K562 (cell line): ENCODE results near the gene JMJD1C. TPM values are rescaled to one million over a fixed set of nuclear protein-coding genes. Genes with fewer than 3 reads are reported as not detected.
A peak's percentile ranks its signal among the peaks of the same experiment; 100 is the strongest.

Experiments used
- CEBPG ChIP-seq, 3 experiments: fragments of 200-800 bp in 1 of 3; sonication (Bioruptor generic) in 1 of 3; sonication (generic) in 1 of 3; formaldehyde crosslinking in 1 of 3; IDR thresholded peaks in 2 of 3; conservative IDR thresholded peaks in 1 of 3; 2 replicates each; pipeline versions ENCODE4 v1.6.1 to v1.8.0; 2016 to 2022; ENCODE audit warnings: missing compliant biosample characterization in 2 of 3, missing genetic modification characterization in 2 of 3, mild to moderate bottlenecking in 1 of 3, missing genetic modification reagents in 1 of 3
- GATAD2B ChIP-seq: fragments of 450-650 bp; IDR thresholded peaks from 2 replicates; pipeline ENCODE4 v1.6.1; 2017; ENCODE audit warnings: mild to moderate bottlenecking, borderline replicate concordance
- HMG20A ChIP-seq: fragments of 450-650 bp; formaldehyde crosslinking; conservative IDR thresholded peaks from 2 replicates; pipeline ENCODE4 v1.4.0; 2020; ENCODE audit warnings: mild to moderate bottlenecking, mixed read lengths
- KAT2B ChIP-seq: IDR thresholded peaks from one replicate; pipeline ENCODE4 v1.6.1; 2012; ENCODE audit warnings: low read depth, mild to moderate bottlenecking, control low read depth, inconsistent platforms, low read length, moderate library complexity
- KAT7 ChIP-seq: sonication (generic); formaldehyde crosslinking; IDR thresholded peaks from 2 replicates; pipeline ENCODE4 v1.8.0; 2022; ENCODE audit warnings: missing genetic modification reagents, mild to moderate bottlenecking, borderline replicate concordance
- MAZ ChIP-seq, 2 experiments: fragments of 450-650 bp in 1 of 2; sonication (generic) in 1 of 2; formaldehyde crosslinking; IDR thresholded peaks in 1 of 2; conservative IDR thresholded peaks in 1 of 2; 2 replicates each; pipeline versions ENCODE4 v1.4.0 to v1.5.0; 2020; ENCODE audit warnings: mild to moderate bottlenecking in 1 of 2, missing genetic modification reagents in 1 of 2
- PHF21A ChIP-seq: fragments of 450-650 bp; IDR thresholded peaks from 2 replicates; pipeline ENCODE4 v1.6.1; 2017; ENCODE audit warnings: low read depth, borderline replicate concordance
- SMARCC2 ChIP-seq: fragments of 450-650 bp; IDR thresholded peaks from 2 replicates; pipeline ENCODE4 v1.6.1; 2017; ENCODE audit warnings: antibody characterized with exemption, moderate library complexity, mild to moderate bottlenecking, low read depth
- XRCC3 ChIP-seq: fragments of 450-650 bp; IDR thresholded peaks from 2 replicates; pipeline ENCODE4 v1.6.1; 2017; ENCODE audit warnings: mild to moderate bottlenecking, moderate library complexity
- ZNF586 ChIP-seq: fragments of 450-650 bp; formaldehyde crosslinking; conservative IDR thresholded peaks from 2 replicates; pipeline ENCODE4 v1.4.0; 2020; ENCODE audit warnings: mild to moderate bottlenecking, moderate library complexity
- polyA plus RNA-seq, 8 experiments: library from polyadenylated mRNA; depleted of rRNA in 4 of 8; stranded (reverse) in 5 of 8; unstranded in 3 of 8; fragments of >200 nt; fragmentation: Nextera tagmentation in 2 of 8; fragmentation: Illumina TruSeq in 1 of 8; extraction: Ambion mirVana in 2 of 8; extraction: Trizol in 1 of 8; gene quantifications; 2 replicates each; pipeline versions ENCODE4 v1.2.1 to v1.2.3, GENCODE V29; 2011 to 2014; ENCODE audit warnings: inconsistent platforms in 1 of 8, missing spikeins in 1 of 8
- total RNA-seq, 7 experiments: library from RNA; depleted of rRNA in 6 of 7; stranded (reverse); fragments of >200 nt in 6 of 7; fragmentation: Illumina TruSeq in 2 of 7; extraction: Trizol in 2 of 7; gene quantifications; 2 replicates each; pipeline versions ENCODE4 v1.2.1 to v1.2.3, GENCODE V29; 2011 to 2021; ENCODE audit warnings: low replicate concordance in 1 of 7
- TF ChIP-seq, protein P1 (sequence below): fragments of 250-450 bp; sonication (Bioruptor Pico); IDR thresholded peaks from 2 replicates; pipeline ENCODE4 v1.8.0; 2021; ENCODE audit warnings: mild to moderate bottlenecking, moderate library complexity
- TF ChIP-seq, protein P2 (sequence below): fragments of 450-650 bp; IDR thresholded peaks from 2 replicates; pipeline ENCODE4 v1.6.1; 2014; ENCODE audit warnings: low read depth, mild to moderate bottlenecking, moderate library complexity, borderline replicate concordance
- TF ChIP-seq, protein P3 (sequence below): fragments of 200-600 bp; sonication (generic); IDR thresholded peaks from one replicate; pipeline ENCODE4 v1.6.1; 2012; ENCODE audit warnings: mild to moderate bottlenecking, low read depth, low read length, inconsistent platforms

The JMJD1C gene
- total and polyA plus RNA-seq, 9 of the 15 experiments (the other 6 are each of a cell fraction or from before 2014, with no cell fraction given): 25.3 to 68.0 (median 47.2) TPM

DNA sequence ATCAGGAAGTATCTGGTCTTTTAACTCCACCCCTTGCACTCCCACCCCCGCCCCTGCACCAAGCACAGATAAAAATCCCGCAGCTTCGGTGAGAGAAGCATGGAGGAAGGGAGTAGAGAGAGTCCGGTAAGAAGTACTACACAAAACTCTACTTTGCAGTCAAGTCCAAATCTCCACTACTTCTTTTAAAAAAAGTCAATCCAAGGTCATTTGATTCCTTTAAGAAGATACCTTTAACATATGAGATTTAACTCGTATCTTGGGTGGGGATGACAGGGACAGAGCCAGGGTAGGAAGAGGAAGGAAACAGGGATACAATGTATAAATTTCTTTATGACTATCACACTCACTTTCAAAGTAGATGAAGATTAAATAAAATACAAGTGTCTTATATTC, 200.6 kb downstream of the JMJD1C start (continued):
- TF ChIP-seq, protein P1, sequence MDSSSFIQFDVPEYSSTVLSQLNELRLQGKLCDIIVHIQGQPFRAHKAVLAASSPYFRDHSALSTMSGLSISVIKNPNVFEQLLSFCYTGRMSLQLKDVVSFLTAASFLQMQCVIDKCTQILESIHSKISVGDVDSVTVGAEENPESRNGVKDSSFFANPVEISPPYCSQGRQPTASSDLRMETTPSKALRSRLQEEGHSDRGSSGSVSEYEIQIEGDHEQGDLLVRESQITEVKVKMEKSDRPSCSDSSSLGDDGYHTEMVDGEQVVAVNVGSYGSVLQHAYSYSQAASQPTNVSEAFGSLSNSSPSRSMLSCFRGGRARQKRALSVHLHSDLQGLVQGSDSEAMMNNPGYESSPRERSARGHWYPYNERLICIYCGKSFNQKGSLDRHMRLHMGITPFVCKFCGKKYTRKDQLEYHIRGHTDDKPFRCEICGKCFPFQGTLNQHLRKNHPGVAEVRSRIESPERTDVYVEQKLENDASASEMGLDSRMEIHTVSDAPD (CRISPR knock-in tag): no peak
- TF ChIP-seq MAZ (CRISPR knock-in tag; conservative IDR thresholded peaks at IDR 0.05 in 1 of 2, IDR thresholded peaks at IDR 0.05 in 1 of 2) (0 out of 4 replicates have a peak, but pooled peaks of 1 of the 2 experiments have one; percentile 51), ZNF586 (CRISPR knock-in tag) (no peak), KAT2B (no peak), CEBPG (CRISPR knock-in tag; IDR thresholded peaks at IDR 0.05) (no peak), CEBPG (tag; conservative IDR thresholded peaks at IDR 0.05 in 1 of 2, IDR thresholded peaks at IDR 0.05 in 1 of 2) (no peak), GATAD2B (no peak), KAT7 (CRISPR knock-in tag) (no peak), XRCC3 (no peak), PHF21A (no peak), SMARCC2 (no peak), HMG20A (CRISPR knock-in tag) (no peak)
- TF ChIP-seq, protein P2, sequence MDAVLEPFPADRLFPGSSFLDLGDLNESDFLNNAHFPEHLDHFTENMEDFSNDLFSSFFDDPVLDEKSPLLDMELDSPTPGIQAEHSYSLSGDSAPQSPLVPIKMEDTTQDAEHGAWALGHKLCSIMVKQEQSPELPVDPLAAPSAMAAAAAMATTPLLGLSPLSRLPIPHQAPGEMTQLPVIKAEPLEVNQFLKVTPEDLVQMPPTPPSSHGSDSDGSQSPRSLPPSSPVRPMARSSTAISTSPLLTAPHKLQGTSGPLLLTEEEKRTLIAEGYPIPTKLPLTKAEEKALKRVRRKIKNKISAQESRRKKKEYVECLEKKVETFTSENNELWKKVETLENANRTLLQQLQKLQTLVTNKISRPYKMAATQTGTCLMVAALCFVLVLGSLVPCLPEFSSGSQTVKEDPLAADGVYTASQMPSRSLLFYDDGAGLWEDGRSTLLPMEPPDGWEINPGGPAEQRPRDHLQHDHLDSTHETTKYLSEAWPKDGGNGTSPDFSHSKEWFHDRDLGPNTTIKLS: no peak
- TF ChIP-seq, protein P3, sequence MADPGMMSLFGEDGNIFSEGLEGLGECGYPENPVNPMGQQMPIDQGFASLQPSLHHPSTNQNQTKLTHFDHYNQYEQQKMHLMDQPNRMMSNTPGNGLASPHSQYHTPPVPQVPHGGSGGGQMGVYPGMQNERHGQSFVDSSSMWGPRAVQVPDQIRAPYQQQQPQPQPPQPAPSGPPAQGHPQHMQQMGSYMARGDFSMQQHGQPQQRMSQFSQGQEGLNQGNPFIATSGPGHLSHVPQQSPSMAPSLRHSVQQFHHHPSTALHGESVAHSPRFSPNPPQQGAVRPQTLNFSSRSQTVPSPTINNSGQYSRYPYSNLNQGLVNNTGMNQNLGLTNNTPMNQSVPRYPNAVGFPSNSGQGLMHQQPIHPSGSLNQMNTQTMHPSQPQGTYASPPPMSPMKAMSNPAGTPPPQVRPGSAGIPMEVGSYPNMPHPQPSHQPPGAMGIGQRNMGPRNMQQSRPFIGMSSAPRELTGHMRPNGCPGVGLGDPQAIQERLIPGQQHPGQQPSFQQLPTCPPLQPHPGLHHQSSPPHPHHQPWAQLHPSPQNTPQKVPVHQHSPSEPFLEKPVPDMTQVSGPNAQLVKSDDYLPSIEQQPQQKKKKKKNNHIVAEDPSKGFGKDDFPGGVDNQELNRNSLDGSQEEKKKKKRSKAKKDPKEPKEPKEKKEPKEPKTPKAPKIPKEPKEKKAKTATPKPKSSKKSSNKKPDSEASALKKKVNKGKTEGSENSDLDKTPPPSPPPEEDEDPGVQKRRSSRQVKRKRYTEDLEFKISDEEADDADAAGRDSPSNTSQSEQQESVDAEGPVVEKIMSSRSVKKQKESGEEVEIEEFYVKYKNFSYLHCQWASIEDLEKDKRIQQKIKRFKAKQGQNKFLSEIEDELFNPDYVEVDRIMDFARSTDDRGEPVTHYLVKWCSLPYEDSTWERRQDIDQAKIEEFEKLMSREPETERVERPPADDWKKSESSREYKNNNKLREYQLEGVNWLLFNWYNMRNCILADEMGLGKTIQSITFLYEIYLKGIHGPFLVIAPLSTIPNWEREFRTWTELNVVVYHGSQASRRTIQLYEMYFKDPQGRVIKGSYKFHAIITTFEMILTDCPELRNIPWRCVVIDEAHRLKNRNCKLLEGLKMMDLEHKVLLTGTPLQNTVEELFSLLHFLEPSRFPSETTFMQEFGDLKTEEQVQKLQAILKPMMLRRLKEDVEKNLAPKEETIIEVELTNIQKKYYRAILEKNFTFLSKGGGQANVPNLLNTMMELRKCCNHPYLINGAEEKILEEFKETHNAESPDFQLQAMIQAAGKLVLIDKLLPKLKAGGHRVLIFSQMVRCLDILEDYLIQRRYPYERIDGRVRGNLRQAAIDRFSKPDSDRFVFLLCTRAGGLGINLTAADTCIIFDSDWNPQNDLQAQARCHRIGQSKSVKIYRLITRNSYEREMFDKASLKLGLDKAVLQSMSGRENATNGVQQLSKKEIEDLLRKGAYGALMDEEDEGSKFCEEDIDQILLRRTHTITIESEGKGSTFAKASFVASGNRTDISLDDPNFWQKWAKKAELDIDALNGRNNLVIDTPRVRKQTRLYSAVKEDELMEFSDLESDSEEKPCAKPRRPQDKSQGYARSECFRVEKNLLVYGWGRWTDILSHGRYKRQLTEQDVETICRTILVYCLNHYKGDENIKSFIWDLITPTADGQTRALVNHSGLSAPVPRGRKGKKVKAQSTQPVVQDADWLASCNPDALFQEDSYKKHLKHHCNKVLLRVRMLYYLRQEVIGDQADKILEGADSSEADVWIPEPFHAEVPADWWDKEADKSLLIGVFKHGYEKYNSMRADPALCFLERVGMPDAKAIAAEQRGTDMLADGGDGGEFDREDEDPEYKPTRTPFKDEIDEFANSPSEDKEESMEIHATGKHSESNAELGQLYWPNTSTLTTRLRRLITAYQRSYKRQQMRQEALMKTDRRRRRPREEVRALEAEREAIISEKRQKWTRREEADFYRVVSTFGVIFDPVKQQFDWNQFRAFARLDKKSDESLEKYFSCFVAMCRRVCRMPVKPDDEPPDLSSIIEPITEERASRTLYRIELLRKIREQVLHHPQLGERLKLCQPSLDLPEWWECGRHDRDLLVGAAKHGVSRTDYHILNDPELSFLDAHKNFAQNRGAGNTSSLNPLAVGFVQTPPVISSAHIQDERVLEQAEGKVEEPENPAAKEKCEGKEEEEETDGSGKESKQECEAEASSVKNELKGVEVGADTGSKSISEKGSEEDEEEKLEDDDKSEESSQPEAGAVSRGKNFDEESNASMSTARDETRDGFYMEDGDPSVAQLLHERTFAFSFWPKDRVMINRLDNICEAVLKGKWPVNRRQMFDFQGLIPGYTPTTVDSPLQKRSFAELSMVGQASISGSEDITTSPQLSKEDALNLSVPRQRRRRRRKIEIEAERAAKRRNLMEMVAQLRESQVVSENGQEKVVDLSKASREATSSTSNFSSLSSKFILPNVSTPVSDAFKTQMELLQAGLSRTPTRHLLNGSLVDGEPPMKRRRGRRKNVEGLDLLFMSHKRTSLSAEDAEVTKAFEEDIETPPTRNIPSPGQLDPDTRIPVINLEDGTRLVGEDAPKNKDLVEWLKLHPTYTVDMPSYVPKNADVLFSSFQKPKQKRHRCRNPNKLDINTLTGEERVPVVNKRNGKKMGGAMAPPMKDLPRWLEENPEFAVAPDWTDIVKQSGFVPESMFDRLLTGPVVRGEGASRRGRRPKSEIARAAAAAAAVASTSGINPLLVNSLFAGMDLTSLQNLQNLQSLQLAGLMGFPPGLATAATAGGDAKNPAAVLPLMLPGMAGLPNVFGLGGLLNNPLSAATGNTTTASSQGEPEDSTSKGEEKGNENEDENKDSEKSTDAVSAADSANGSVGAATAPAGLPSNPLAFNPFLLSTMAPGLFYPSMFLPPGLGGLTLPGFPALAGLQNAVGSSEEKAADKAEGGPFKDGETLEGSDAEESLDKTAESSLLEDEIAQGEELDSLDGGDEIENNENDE: no peak
